ENCODE data around the gene ZNF593OS.

The ZNF593OS gene

DNA sequence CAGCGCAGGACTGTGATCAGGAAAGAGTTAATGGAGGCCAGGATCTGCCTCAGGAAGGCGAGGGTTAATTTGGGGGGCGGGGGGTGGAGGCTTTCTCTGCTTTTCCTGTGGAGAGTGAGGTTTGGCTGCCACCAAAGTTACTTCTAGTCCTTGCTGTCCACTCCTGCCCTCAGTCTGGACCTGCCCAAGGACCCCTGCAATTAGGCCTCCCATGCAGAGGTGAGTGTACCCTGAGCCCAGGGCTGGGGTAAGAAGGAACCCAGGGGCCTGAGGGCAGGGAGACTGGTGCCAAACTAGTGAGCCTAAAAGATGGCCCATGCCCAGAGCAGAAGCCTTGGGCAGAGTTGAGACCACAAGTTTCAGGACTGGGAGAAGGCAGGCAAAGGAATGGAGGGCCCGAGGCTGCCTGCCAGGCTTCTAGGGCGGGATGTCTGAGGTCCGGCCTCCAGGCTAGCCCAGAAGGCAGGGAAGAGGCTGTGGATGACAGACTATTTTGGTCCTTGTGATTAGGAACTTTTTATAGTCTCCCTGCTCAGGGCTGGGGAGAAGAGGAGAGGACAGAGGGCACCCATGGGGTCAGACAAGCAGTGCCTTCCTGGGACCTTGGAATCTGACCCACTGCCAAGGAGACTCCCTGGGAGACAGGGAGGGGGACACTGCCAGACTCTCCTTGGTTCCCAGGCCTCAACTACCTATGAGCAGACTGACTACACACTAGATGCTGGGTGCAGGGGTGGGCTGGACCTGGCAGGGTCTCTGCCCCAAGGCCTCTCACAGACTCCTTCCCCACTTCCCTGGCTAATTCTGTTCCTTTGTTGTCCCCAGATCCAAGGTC, 12.5 kb downstream of the ZNF593OS start, which contains the start of gene FAM110D:
Gene FAM110D, plus strand, starts transcription at position 172 of the 835 bp plus-strand sequence. CDS start 2,213 bp downstream, outside the sequence.
- DNase-seq, result no peak

DNA sequence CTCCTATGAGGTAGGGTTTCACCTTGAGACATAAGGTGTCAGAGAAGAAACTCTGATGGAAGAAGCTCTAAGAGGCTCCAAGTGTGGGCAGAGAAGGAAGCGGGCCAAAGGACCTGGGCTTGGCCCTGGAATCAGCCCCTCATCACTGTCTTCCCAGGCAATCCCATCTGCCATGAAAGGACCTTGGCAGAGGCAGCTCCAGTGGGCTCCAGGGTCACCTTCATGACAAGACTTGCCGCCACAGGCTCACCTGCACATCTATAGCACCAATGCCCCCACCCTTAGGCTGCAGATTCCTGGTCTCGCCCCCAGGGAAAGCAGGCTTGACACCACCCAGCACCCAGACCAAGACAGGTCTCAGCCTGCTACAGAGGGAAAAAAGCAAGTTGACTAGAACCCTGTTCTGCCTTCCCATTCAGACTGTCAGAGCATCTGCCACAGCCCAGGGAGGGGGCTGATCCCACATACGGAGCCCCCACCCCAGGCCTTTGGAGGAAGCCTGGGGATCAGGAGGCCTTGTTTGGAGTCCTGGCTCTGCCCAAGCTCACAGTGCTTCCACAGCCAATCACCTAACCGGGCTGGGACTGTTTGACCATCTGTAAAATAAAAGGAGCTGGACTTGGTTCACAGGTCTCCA, 13.2 kb downstream of the ZNF593OS start:
- DNase-seq, result no peak

DNA sequence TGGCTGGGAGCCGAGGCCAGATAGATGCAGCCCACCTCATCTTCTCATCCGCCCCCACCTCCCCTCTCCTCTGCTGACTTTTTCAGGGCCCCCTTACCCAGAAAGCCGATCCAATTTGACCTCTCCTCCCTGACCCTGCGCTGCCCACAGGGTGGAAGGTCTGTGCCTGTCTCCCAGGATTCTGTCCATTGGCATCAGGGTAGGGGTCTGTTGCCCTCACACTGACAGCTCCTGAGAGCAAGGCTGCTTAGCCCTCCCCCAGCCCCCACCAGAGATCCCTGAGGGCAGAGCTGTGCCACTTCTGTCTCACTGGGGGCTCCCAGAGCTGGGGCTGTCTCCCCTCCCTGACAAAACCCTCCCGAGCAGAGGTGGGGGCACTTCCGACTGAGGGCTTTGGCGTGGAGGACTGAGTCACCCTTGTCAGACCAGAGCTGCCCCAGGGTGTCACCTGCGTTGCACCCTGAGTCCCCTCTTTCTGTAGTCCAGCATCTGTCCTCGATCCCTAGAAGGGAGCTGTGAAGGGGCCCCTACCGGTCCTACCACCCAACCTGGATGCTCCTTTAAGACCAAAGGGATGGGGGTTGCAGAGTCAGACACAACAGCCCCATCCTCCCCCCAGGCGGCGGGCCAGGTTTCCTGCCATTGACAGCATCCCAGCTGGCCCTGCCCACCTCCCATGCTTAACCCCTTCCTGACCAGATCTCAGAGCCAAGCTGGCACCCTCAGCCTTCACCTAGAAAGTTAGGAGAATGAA, 15.2 kb downstream of the ZNF593OS start:
- DNase-seq, result no peak

DNA sequence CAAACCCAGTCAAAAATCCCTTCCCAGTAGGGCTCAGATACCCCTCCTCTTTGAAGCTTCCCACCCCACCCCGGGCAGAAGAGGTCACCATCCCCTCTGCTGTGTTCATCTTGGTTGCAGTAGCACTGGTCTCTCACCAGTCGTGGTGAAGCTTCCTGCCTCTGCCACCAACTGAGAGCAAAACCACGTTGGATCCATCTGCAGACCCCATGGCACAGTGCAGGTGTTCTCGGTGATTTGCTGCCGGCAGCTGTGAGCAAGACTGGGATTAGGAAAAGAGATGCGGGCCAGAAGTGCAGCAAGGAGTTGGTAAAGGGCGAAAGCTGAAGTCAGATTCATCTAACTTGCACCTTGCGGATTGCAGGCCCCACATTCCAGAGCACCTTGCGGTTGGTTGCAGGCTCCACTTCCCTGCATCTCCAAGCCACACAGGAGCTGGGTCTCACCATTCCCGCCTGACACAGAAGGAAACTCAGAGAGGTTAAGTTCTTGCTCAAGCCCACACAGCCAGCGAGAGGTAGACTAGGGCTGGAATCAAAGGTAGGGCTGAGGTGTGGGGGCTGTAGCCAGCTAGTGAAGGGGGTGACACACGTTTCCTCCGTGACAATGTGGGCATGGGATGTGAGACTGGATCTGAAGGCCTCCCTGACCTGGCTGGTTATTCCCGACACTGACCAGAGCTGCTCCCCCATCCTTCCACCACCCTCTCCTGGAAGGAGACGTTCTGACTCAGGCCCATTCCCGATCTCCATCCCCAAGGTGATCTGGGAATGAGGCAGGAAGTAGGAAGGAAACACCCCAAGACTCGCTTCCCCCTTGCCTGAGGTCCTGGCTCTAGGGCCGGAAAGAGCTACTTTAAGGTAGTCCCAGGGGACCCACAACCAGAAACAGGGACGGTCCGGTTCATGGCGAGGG, 16.0 kb downstream of the ZNF593OS start:
- no peak for DNase-seq

DNA sequence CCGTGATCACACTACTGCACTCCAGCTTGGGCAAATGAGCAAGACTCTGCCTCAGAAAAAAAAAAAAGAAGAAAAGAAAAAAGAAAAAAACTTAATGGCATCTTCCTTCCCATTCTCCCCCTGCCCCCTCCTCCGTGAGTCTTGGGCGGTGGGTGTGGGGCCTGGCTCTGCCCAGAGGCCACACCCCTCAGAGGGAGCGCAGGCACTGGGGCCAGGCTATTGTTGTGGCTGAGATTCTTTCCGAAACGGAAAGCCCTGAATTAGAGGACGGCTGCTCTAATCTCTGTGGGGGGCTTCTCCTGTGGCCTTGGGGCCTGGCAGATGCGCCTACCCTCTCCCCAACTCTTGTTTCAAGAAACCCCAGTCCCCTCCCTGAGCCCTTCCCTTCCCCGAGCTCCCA, 16.9 kb downstream of the ZNF593OS start:
- no peak for DNase-seq

DNA sequence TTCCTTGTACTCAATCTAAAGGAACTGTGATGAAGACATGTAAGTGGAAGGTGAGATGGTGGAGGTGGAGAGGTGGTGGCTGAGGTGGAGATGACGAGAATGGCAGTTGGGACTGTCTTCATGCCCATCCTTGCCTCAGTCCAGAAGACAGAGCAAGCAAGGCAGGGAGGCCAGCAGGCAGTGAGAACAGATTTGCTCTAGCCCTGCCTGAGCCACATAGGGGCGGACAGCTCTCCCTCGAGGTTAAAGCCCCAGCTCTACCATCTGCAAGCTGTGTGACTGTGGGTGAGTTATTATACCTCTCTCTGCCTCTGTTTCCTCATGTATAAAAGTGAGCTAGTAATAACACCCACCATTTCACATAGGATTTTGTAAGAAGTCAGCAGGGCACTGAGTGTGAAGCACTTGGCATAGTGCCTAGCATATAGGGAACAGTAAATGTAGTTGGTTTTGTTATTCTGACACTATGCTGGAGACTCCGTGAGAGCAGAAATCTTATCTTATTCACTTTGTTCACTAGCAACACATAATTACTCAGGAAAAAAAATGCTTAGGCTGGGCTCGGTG, 17.6 kb downstream of the ZNF593OS start:
- DNase-seq, result no peak

DNA sequence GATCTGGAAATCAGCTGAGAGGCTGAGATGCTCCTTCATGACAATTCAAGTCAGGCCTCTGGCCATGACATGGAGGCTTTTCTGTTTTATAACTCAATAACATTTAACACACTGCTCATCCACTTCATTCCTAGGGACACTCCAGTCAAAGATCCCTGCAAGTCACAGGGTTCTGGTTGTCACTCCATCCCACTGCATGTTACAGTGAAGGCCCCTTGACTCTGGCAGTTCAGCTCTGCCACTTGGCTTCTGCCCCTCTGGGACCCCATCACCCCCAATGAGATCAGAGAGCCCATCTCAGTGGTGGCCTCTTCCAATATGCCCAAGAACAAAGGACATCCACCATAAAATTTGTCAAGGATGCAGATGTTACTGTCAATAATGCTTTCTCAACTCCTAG, 22.7 kb downstream of the ZNF593OS start:
- no peak for DNase-seq

DNA sequence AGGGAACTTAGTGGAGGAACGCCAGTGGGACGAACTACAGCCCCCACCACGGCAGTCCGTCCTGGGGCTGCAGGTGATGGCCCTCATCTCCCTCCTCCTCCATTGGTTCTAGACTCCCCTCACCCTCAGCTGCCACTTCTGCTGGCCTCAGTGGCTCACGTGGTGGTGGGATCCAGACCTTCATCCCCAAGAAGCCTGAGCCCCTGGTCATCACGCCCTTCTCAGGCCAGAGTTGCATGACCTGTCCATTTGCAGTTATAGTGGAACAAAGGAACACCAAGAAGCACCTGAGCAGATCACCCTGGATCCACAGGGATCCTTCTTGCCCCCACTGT, 25.7 kb downstream of the ZNF593OS start:
- DNase-seq, result no peak

DNA sequence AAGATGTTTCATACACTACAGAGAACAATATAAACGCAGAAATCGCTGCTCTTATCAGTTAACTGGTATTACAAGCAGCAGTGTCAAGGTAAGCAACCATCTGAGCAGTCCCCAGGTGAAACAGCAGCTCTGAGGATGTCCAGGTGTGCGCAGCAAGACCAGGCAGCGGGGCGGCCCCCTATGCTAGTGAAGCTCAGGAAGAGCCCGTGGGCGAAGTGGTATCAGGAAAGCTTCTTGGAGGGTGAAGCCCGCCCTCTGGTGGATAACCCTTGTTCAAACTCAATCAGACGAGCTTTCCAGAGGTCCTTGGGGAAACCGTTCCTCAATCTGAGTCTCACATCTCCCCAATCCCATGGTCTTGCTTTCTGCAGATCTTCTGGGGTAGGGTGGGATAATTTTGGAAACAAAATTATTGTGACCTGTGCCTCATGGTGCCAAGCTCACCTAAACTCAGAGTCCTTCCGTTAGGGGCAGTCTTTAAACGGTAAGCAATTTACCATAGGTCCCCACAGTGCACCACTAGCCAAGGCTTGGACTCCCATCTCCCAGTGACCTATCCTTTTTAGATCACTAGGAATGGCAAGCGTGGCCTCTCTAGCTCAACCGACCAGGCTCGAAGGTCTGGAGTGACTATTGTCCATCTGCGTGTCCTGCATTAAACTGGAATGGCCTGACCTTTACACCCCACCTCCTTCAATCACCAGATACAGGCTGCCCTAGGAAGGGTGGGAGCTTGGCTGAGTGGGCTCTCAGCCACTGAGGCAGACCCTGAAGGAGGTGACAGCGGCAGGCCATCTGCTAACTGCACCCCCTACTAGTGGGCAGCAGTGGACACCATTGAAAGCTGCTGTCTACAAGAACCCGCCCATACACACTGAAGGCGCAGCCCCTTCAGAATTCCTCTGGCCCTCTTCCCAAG, 26.3 kb downstream of the ZNF593OS start:
- peak; percentile 88 for DNase-seq

DNA sequence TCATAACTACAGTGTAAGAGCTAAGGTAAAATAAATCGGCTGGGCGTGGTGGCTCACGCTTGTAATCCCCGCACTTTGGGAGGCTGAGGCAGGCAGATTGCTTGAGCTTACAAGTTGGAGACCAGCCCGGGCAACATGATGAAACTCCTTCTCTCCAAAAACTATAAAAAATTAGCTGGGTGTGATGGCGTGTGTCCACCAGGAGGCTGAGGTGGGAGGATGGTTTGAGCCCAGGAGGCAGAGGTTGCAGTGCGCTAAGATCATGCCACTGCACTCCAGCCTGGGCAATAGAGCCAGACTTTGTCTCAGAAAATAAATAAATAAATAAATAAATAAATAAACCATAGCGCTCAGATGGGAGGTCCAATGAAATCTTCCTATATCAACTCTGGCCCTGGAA, 29.5 kb downstream of the ZNF593OS start:
- no peak for DNase-seq

DNA sequence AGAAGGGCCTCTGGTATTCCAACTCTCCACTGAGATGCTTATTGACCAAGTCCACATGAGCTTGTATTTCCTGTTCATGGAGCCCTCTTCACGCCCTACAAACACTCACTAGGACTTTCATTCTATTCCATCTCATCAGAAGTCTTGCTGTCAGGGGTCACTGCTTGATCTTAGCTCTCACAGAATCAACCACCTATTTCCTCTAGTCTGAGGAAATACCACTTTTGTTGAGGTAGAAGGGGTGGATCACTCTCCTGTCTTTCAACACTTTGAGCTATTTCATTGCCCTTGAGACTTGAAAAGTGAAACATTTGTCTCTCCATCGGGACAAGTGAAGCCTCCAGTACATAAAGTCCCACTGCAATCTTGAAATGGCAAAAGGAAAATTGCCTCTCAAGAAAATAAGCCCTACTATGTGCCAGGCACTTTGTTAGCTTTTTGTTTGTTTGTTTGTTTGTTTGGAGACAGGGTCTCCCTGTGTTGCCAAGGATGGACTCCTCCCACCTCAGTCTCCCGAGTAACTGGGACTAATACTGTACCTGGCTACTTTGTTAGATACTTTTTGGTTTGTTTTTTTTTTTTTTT, 32.6 kb downstream of the ZNF593OS start:
- DNase-seq, result no peak

DNA sequence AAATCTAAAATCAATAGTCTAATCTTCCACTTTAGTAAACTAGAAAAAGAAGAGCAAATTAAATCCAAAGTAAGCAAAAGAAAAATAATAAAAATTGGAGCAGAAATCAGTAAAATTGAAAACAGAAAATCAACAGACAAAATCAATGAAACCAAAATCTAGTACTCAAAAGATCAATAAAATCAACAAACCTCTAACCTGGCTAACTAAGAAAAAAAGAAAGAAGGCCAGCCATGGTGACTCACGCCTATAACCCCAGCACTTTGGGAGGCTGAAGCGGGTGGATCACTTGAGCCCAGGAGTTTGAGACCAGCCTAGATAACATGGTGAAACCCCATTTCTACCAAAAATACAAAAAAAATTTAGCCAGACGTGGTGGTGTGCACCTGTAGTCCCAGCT, 37.2 kb downstream of the ZNF593OS start:
- no peak for DNase-seq

DNA sequence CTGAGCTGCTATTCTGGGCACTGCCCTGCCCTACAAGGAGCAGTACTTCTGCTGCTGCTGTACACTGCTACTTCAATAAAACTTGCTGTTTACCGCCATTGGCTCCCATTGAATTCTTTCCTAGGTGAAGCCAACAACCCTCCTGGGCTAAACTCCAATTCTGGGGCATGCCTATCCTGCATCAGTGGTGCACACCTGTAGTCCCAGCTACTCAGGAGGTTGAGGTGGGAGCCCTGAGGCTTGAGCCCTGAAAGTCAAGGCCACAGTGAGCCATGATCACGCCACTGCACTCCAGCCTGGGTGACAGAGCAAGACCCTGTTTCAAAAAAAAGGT, 38.8 kb downstream of the ZNF593OS start:
- DNase-seq, result no peak

DNA sequence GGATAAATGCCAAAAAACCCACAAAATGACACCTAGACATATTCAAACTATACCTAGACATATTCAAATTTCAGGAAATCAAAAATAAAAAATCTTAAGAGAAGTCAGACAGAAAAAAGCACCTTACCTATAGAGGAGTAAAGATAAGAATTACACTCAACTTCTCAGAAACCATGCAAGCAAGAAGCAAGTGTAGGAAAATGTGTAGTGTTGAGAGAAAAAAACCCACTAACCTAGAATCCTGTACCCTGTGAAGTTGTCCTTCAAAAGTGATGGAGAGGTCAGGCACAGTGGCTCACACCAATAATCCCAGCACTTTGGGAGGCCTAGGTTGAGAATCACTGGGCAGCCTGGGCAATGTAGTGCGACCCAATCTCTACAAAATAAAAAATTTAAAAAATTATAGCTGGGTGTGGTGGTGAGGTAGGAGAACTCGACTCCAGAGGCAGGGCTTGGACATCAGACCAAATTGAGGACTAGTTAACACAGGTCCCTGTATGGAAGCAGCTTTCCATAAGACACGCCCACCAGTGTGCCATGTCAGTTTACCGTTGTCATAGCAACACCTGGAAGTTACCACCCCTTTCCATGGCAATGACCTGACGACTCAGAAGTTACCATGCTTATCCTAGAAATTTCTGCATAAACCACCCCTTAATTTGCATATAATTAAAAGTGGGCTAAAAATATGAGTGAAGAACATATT, 39.4 kb downstream of the ZNF593OS start:
- no peak for DNase-seq

DNA sequence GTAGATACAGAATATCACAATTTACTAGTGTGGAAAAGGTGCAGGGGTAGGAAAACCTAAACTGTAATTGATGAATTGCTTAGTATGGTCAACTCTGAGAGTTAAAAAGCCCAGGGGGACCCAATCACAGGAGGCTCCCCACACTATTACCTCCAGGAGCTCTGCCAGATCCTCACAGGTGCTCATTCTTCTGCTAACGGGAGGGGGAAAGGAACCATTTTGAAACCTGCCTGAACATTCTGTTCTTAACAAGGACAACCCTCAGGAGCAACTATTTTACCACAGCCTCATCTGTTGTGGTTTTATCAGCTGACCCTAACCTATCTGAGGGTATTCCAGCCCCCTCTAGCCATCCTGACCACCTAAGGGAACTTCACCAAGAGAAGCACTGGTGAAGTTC, 40.9 kb downstream of the ZNF593OS start:
- no peak for DNase-seq

DNA sequence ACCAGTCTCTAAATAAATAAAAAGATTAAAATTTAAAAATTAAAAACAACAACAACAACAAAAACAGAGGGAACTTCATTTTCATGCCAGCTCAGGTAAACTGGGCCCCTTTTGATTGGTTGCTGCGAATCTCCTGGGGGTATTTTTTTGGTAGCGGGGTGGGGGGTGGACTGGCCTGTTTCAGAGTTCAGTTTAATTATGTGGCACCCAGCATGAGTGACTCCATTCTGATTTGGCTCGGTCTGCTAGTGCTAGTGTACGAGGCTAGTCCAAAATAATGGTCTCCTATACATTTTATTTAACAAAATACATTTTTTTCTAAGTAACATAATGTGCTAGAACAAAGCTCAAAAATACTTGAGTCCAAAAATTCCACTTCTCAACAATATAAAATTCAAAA, 41.9 kb downstream of the ZNF593OS start:
- no peak for DNase-seq

DNA sequence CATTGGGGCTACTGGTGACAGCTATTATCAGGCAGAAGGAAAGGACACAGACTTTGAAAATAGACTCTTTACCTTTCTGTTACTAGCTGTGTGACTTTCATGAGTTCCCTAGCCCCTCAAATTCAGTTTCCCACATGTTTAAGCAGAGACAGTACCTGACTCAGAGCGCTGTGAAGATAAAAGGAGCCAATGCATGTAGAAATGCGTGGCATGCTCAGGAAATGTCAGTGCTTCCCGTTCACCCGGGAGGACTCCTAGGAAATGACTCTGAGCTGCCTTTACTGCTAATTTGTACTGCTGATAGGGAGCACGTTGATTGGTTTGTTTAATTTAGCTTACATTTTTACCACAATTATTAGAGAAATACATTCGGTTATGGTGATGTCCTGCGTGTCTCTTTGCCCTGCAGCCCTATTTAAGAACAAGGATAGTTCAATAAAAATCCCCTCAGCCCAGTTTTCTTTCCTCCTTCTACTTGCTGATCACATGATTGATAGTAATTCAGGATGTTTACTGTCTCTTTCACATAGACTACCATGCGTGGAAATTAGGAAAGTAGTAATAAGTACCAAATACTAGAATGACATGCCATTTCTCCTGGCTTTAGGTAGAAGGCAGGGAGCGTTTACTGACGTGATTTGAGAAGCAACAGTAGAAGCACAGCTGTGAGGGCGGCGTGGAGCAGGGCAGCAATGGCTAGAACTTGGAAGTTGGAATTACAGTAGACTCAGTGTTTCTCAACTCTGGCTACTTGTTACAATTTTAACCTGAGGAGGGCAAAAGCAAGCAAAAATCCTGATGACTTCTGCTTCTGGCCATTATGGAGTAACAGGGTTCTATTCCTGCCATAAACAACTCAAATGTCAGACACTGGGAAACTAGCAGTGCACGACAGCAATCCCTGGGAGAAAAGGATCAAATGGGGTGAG, 44.1 kb downstream of the ZNF593OS start:
- DNase-seq, result no peak

DNA sequence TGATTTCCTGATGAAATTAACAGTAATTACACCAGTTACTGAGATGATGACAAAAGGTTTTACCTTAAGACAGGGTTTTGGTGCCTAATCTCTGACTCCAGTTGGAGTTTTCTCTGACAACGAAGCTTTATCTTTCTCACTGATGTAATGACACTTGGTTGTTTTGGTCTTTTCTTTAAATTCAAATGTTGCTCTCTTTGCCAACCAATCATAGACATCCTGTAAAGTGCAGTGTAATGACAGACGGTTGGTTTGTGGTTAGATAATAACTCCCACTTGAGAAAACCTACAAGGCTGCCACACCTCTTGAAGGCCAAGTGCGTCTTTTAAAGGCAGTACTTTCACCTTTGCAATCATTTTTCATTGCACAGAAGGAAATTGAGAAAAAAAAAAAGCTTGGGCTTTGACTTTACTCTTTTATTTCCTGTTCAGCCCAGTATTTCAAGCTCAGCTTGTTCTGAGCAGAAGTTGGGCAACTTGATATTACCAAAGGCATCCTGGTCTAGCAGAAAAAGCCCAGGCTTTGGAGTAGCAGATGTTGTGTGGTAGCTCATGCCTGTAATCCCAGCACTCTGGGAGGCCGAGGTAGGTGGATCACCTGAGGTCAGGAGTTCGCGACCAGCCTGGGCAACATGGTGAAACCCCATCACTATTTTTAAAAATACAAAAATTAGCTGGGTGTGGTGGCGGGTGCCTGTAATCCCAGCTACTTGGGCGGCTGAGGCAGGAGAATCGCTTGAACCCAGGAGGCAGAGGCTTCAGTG, 45.1 kb downstream of the ZNF593OS start:
- no peak for DNase-seq

Measured in NCI-H1092 treated with DMSO at 0.1 percent for 48 hours (cell line).